Measurements from ENCODE around the gene TPPP3. TPM values are rescaled to one million over a fixed set of nuclear protein-coding genes. Genes with fewer than 3 reads are reported as not detected.

TPPP3 gene
- total RNA-seq, 1 experiment from 2014 or later = 0.95 TPM

DNA sequence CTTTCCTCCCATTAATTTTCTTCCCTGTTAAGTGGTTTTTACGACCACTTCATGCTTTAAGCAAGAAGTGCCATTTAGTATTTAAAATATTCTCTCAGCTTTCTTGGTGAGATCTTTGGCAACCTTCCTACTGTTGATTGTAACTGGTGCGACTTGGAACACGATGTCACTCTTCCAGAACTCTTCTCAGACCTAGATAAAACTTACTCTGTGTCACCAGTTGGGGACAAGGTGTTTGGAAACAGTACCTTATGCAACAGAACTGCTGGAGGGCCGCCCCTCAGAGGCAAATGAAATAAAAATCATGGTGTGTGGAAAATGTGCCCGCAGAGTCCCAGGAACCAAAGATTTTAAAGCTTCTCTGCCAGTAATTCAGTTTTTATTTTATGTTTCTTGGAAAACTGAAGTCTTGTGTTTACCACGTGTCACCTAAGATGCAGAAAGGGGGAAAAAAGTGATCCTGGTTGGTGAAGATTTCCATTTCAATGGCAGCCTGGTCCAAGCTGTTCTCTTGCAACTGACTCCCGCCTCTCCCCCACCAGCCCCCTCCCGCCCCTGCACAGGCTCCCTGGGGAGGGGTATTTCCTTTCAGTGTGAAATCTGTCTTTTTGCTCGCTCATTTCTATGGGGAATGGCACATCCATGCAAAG, 30.4 kb upstream of the TPPP3 start:
- intact Hi-C loops (cut with micrococcal nuclease; ENCODE audit: unreplicated experiment) = no loop called here
- in situ Hi-C loops (cut with HindIII; ENCODE audit: low pct_unique_long_range_greater_than_20kb, low sequenced_read_pairs) = no loop called here
- Histone ChIP-seq H3K4me1 (ENCODE audit: control insufficient read depth, insufficient read depth, low read length) (no peaks in the 10 kb centered on the region), H3K4me3 (ENCODE audit: low read depth in 2 of 2, low read length in 2 of 2) (no peak overlapping the region), H3K36me3 (ENCODE audit: control insufficient read depth, insufficient read depth, low read length) (no peaks in the 10 kb centered on the region), H3K9me3 (ENCODE audit: control insufficient read depth, insufficient read depth, low read depth, low read length) (no peaks in the 10 kb centered on the region), H3K27ac (ENCODE audit: low read length) (no peak overlapping the region), H3K27me3 (ENCODE audit: control insufficient read depth, insufficient read depth, low read length) (no peaks in the 10 kb centered on the region; the same call in 1 of the 2 replicates)
- ChIA-PET POLR2A (no interaction called here), CTCF (no interaction called here)
- ATAC-seq (no peak), DNase-seq (ENCODE audit: low read depth, low spot score) (no peak)
- BruUV-seq (replicated peaks) = no TSS peak
- TF ChIP-seq, protein P1, sequence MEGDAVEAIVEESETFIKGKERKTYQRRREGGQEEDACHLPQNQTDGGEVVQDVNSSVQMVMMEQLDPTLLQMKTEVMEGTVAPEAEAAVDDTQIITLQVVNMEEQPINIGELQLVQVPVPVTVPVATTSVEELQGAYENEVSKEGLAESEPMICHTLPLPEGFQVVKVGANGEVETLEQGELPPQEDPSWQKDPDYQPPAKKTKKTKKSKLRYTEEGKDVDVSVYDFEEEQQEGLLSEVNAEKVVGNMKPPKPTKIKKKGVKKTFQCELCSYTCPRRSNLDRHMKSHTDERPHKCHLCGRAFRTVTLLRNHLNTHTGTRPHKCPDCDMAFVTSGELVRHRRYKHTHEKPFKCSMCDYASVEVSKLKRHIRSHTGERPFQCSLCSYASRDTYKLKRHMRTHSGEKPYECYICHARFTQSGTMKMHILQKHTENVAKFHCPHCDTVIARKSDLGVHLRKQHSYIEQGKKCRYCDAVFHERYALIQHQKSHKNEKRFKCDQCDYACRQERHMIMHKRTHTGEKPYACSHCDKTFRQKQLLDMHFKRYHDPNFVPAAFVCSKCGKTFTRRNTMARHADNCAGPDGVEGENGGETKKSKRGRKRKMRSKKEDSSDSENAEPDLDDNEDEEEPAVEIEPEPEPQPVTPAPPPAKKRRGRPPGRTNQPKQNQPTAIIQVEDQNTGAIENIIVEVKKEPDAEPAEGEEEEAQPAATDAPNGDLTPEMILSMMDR (IDR thresholded peaks at IDR 0.05) = no peak
- TF ChIP-seq SIN3A (IDR thresholded peaks at IDR 0.05; ENCODE audit: borderline replicate concordance, insufficient read depth, low read depth, low read length) (no peak), POLR2AphosphoS5 (IDR thresholded peaks at IDR 0.05; ENCODE audit: low read depth, low read length) (no peak), TCF7L2 (IDR thresholded peaks at IDR 0.05; ENCODE audit: low read depth, low read length) (no peak)
- TF ChIP-seq, protein P2, sequence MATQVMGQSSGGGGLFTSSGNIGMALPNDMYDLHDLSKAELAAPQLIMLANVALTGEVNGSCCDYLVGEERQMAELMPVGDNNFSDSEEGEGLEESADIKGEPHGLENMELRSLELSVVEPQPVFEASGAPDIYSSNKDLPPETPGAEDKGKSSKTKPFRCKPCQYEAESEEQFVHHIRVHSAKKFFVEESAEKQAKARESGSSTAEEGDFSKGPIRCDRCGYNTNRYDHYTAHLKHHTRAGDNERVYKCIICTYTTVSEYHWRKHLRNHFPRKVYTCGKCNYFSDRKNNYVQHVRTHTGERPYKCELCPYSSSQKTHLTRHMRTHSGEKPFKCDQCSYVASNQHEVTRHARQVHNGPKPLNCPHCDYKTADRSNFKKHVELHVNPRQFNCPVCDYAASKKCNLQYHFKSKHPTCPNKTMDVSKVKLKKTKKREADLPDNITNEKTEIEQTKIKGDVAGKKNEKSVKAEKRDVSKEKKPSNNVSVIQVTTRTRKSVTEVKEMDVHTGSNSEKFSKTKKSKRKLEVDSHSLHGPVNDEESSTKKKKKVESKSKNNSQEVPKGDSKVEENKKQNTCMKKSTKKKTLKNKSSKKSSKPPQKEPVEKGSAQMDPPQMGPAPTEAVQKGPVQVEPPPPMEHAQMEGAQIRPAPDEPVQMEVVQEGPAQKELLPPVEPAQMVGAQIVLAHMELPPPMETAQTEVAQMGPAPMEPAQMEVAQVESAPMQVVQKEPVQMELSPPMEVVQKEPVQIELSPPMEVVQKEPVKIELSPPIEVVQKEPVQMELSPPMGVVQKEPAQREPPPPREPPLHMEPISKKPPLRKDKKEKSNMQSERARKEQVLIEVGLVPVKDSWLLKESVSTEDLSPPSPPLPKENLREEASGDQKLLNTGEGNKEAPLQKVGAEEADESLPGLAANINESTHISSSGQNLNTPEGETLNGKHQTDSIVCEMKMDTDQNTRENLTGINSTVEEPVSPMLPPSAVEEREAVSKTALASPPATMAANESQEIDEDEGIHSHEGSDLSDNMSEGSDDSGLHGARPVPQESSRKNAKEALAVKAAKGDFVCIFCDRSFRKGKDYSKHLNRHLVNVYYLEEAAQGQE (IDR thresholded peaks at IDR 0.05; ENCODE audit: insufficient read depth in 1 of 2, low read depth in 2 of 2, low read length in 1 of 2) = no peak

DNA sequence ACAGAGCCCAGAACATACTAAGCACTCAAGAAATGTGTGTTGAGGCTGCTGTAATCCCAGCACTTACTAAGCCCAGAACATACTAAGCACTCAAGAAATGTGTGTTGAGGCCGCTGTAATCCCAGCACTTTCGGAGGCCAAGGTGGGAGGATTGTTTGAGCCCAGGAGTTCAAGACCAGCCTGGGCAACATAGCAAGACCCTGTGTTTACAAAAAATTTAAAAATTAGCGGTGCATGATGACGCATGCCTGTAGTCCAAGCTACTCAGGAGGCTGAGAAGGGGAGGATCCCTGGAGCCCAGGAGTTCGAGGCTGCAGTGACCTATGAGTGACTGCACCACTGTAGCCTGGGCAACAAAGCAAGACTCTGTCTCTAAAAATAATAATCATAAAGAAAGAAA, 29.7 kb upstream of the TPPP3 start:
- TF ChIP-seq, protein P1 (IDR thresholded peaks at IDR 0.05) = no peak
- TF ChIP-seq TCF7L2 (IDR thresholded peaks at IDR 0.05; ENCODE audit: low read depth, low read length) = no peak
- no peak for TF ChIP-seq POLR2AphosphoS5 (IDR thresholded peaks at IDR 0.05; ENCODE audit: low read depth, low read length)
- TF ChIP-seq SIN3A (IDR thresholded peaks at IDR 0.05; ENCODE audit: borderline replicate concordance, insufficient read depth, low read depth, low read length) = no peak
- TF ChIP-seq, protein P2 (IDR thresholded peaks at IDR 0.05; ENCODE audit: insufficient read depth in 1 of 2, low read depth in 2 of 2, low read length in 1 of 2) = no peak
- no peaks in the 10 kb centered on the region for H3K4me1 ChIP-seq (ENCODE audit: control insufficient read depth, insufficient read depth, low read length)
- ATAC-seq = no peak
- DNase-seq (ENCODE audit: low read depth, low spot score) = no peak
- BruUV-seq (replicated peaks) = no TSS peak
- H3K36me3 ChIP-seq (ENCODE audit: control insufficient read depth, insufficient read depth, low read length) = no peaks in the 10 kb centered on the region
- H3K9me3 ChIP-seq (ENCODE audit: control insufficient read depth, insufficient read depth, low read depth, low read length) = no peaks in the 10 kb centered on the region
- CTCF ChIA-PET = no interaction called here
- no peak overlapping the region for H3K27ac ChIP-seq (ENCODE audit: low read length)
- in situ Hi-C loops (cut with HindIII; ENCODE audit: low pct_unique_long_range_greater_than_20kb, low sequenced_read_pairs) (no loop called here), intact Hi-C loops (cut with micrococcal nuclease; ENCODE audit: unreplicated experiment) (no loop called here)
- H3K4me3 ChIP-seq (ENCODE audit: low read depth in 2 of 2, low read length in 2 of 2) = no peak overlapping the region
- POLR2A ChIA-PET = no interaction called here
- H3K27me3 ChIP-seq (ENCODE audit: control insufficient read depth, insufficient read depth, low read length) = no peaks in the 10 kb centered on the region; the same call in 1 of the 2 replicates
